Measurements from ENCODE around the gene MDN1. TPM values are rescaled to one million over a fixed set of nuclear protein-coding genes. Genes with fewer than 3 reads are reported as not detected.
"Not testable (repeated sequence)": the region's sequence is repeated elsewhere in the genome, so short reads cannot be mapped to it uniquely, and the experiment has no call there.

Gene MDN1
- total RNA-seq, 1 donor from 2014 or later = 51.2 TPM

DNA sequence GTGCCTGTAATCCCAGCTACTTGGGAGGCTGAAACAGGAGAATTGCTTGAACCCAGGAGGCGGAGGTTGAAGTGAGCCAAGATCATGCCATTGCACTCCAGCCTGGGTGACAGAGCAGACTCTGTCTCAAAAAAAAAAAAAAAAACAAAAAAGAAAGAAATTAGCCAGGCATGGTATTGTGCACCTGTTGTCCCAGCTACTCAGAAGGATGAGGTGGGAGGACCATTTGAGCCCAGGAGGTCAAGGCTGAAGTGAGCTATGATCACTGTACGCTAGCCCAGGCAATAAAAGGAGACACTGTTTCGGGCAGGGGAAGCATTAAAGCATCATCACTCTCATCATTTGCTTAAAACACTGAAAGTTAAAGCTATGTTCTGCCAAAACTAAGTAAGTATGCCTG is 6.2 kb downstream of the MDN1 start:
- DNase-seq (ENCODE audit: low spot score) = not testable (repeated sequence)

DNA sequence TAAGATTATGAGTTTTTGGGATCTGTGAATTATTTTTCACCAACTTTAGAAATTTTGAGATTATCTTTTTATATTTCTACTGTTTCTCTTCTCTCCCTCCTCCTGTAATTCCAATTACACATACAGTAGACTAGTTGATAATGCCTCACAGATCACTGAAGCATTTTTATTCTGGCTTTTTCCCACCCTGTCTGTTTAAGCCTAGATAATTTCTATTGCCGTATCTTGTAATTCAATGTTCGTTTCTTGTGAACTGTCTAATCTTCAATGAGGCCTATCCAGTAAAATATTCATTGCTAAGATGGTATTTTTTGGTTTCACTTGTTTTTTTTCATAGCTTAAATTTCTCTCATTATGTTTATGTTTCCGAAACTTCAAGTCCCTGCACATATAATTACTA is 12.0 kb downstream of the MDN1 start:
- no peak for DNase-seq (ENCODE audit: low spot score)

DNA sequence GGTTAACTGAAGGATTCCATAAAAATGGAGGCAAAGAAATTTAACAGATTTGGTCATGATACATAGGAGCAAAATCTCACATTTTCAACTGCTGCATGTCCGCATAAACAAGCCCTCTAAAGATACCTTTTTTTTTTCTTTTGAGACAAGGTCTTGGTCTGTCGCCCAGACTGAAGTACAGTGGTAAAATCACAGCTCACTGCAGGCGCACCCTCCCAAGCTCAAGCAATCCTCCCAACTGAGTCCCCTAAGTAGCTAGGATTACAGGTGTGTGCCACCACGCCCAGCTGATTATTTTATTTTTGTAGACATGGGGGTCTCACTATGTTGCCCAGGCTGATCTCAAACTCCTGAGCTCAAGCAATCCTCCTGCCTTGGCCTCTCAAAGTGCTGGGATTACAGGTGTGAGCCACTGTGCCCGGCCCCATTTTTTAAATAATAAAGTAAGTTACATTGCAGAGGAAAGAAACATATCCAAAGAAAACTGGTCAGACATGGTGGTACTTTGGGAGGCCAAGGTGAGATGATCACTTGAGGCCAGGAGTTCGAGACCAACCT is 13.7 kb downstream of the MDN1 start:
- DNase-seq (ENCODE audit: low spot score) = no peak

DNA sequence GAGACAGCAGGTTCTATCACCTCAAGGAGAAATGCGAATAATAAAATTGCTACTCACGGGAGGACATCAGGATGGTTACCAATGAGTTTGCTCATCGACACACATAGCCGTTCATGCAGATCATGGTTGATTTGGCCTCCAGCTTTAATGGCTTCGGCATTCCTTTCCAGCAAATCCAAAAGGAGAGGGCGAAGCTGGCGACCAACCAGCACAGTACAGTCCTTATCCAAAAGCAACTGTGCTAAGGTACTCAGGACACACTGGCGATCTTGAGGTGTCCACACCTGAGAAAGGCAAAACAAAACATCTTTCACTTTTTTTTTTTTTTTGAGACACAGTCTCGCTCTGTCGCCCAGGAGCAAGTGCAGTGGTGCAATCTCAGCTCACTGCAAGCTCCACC is 16.3 kb downstream of the MDN1 start:
- no peak for DNase-seq (ENCODE audit: low spot score)

DNA sequence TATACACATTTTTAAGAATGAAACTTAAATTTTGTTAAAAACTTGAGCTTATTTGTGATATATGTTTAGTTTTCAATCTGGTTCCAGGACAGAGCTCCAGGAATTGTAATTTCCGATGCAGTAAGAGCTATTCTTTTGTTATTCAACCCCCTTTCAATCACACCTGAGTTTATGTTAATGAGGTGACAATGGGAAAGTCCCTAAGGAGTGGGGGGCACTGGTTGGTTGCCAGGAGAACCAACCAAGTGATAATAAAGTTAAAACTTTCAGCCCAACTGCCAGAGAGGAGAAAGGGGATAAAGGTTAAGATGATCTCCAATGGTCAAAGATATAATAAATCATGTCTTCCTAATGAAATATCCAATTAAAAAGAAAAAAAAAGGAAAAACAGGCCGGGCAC is 19.8 kb downstream of the MDN1 start:
- no peak for DNase-seq (ENCODE audit: low spot score)

DNA sequence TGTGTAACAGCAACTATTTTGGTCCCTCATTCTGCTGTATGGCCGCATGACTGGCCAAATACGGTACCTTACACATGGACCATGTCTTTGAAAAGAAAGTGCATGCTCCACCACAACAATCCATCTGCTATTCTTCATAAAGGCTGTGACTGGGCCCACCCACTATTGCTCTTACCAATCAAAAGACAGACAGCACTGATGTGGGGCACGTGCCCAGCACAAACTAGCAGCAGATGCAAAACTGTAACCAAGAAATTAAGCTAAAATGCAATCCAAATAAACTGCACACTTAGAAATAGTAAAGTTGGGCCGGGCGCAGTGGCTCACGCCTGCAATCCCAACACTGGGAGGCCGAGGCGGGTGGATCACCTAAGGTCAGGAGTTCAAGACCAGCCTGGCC is 20.5 kb downstream of the MDN1 start:
- no peak for DNase-seq (ENCODE audit: low spot score)

DNA sequence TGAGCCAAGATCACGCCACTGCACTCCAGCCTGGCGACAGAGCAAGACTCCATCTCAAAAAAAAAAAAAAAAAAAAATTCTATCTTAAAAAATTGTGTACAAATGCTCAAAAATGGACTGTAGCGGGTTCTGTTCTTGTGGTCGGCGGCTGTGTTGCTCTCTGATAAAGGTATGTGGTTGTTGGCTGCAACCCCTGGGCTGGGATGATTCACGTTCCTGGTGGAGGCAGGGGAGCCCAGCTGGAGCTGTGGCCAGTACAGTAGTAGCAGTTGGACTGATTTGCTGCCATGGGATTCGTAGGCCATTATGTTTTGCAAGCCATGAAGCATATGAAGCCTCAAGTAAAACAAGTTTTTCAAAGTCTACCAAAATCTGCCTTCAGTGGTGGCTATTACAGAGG is 22.3 kb downstream of the MDN1 start:
- no peak for DNase-seq (ENCODE audit: low spot score)

DNA sequence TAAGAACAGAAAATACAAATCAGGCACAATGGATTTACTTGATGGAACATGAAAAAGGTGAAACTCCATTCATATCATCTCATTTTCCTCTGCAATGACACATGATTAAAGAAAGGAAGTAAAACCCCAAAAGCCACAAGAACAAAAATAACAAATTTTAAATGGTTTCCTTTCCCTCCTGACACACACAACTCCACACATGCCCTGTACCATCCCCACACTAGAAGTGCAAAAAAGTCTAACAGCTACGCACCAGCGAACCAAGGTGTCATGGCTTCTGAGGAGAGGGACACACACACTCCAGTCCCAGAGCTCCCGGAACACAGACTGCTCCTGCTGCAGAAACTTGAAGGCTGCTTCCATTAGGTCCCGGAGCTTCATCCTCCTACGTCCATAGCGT is 25.3 kb downstream of the MDN1 start:
- no peak for DNase-seq (ENCODE audit: low spot score)

DNA sequence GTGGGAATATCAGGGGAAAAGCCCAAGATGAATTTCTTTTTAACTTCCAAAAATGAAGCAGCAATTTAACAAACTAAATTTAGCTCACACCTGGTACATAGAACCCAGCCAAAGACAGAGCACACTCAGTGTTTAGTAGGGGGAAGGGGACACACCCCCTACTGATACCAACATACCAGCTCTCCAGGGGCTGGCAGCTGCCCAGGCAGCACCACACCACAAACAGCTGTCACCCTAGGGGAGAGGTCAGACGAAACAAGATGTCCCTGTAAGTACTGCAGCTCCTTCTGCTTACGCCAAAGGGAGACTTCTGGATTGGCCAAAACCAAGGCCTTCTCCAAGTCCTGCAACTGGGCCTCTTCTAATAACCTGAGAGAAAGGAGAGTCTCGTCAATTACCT is 26.0 kb downstream of the MDN1 start:
- no peak for DNase-seq (ENCODE audit: low spot score)

DNA sequence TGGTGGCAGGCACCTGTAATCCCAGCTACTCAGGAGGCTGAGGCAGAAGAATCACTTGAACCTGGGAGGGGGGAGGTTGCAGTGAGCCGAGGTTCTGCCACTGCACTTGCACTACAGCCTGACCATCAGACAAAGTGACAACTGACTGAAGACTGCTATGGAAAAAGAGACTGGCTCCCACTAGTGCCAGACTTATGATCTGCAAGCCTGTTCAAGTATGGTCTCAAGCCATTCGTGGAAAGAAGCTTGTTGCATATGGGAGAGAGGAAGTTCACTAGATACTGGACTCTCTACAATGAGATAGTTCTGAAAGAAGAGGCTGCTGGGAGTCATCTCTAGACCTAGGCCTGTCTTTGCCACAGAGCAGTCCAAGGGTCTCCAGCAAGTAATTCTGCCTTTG is 26.7 kb downstream of the MDN1 start:
- DNase-seq (ENCODE audit: low spot score) = no peak

DNA sequence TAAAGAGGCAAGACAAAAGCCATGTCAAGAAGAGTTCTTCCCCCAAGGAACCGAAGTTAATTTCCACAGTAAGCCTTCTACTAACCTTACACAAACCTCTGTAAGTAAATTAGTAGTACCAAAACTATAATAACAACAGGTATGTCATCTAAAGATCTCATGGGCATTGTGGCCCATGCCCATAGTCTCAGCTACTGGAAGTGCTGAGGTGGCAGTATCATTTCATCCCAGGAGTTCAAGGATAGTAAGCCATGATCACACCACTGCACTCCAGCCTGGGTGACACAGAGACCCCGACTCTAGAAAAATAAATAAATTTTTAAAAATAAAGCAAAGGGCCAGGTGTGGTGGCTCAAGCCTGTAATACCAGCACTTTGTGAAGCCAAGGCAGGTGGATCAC is 29.2 kb downstream of the MDN1 start:
- no peak for DNase-seq (ENCODE audit: low spot score)

DNA sequence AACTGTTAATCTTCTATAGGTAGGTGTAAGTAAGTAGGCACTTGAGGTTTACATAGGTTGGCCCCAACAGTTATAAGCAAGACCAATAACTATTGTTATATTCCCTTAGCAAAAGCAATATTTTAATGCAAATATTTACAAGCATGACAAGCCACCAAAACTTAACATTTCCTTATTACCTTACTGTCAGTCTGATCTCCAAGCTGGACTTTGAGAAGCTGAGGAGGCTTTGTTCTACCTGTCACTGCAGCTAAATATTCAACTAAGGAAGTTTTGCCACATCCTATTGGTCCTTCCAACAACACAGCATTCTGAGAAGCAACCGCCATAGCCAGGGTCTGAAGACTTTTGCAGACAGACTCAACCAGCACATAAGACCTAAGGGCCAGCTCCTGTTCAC is 29.6 kb downstream of the MDN1 start:
- no peak for DNase-seq (ENCODE audit: low spot score)

DNA sequence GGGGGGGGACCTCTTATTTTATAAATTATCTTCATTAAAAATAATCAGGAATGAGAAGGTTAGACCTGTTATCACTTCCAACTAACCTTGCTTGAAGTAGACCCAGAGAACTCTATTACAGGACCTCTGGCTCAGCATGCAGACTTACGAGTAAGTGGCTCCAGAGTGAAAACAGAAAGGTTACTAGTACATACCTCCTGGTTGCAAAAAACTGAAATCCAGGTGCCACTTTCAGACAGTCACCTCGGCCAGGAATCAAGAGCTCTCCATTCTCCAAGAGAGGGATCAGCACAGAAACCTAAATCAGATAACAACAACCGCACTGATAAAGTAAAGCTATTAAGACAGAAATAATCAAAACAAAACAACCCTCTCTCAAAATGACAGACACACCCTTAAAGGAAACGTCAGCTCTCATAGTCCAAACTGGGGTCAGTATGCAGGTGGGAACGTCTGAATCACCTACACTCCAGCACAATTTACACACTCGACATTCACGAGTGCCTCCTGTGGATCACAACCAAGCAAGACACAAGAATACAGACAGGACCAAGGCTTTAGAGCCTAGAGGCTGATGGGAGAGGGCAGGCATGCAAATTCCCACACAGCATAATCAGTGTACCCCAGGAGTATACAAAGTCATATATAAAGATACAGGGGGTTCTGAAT is 31.8 kb downstream of the MDN1 start:
- no peak for DNase-seq (ENCODE audit: low spot score)

DNA sequence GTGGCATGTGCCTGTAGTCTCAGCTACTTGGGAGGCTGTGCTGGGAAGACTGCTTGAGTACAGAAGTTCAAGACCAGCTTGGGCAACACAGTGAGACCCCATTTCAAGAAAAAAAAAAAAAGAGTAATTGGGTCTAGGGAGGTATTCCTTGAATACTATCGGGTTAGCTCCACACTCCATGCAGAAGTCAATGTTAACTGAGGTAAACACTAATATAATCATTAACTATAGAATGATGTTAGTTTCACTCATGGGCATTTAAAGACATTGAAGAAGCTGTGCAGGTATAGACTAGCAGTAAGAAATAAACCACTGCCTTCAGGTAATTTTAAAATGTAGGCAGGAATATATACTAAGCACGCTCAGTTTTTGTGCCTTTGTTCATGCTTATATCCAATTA is 32.6 kb downstream of the MDN1 start:
- no peak for DNase-seq (ENCODE audit: low spot score)

DNA sequence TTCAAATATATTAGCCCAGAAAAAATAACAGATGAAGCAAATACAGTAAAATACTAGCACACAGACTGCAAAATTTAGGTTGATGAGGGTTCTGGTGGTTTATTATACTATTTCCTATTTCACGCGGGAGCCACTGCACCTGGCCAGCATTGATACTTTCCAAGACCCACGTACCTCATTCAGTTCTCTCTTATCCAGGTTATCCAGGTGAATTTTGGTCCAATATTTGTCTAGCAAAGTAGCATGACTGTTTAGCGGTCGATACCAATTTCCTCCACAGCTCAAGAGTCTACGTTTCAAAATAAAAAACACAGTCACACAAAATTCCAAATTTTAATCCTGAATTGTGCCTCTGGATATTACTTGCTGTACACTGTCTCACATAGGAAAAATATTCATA is 34.8 kb downstream of the MDN1 start:
- DNase-seq (ENCODE audit: low spot score) = no peak

DNA sequence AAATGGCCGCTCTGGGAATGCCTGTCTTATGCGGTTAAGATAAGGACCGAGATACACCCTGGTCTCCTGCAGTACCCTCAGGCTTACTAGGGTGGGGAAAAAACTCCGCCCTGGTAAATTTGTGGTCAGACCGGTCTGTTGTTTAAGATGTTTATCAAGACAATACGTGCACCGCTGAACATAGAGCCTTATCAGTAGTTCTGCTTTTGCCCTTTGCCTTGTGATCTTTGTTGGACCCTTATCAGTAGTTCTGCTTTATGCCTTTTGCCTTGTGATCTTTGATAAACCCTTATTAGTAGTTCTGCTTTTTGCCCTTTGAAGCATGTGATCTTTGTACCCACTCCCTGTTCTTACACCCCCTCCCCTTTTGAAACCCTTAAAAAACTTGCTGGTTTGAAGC is 36.3 kb downstream of the MDN1 start:
- not testable (repeated sequence) for DNase-seq (ENCODE audit: low spot score)

DNA sequence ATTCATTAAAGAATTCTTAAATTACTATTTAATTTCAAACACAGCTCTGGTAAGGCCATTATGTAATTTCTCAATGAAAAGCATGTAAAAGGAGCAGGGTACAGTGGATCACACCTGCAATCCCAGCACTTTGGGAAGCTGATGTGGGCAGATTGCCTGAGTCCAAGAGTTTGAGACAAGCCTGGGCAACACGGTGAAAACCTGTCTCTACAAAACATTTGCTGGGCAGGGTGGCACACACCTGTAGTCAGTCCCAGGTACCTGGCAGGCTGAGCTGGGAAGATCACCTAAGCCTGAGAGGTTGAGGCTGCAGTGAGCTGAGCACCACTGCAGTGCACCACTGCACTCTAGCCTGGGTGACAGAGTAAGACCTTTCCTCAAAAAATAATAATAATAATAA is 37.4 kb downstream of the MDN1 start:
- no peak for DNase-seq (ENCODE audit: low spot score)

DNA sequence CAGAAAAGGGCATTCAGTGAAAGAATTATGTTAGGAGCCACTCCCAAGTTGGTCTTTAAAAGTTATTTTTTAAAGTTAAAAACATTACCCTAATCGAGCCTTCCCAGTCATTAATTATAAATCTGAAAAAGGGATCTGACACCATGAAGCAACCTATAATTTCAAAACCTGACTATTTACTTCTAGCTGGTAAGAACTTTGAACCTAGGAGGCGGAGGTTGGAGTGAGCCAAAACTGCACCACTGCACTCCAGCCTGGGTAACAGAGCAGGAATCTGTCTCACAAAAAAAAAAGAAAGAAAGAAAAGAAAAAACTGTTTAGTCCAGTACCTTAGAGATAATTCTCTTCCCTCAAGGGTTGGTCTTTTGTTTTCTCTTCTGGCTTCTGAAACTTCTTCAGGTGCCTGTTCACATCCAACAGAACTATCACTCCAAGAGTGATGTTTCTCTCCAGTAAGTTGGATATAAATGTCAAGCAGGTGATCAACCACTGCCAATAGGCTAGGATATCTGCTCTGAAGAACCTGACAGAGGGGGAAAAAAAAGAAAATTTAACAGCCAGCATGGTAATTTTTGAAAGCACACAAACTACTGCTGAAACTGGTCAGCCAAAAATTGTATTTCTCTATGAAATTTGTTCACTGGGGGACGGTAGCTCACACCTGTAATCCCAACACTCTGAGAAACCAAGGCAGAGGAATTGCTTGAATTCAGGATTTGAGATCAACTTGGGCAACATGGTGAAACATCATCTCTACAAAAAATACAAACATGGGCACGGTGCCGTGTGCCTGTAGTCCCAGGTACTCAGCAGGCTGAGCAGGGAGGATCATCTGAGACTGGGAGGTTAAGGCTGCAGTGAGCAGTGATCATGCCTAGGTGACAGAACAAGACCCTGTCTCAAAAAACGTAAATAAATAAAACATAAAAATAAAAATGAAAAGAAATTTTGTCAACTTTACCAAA is 38.2 kb downstream of the MDN1 start:
- no peak for DNase-seq (ENCODE audit: low spot score)

DNA sequence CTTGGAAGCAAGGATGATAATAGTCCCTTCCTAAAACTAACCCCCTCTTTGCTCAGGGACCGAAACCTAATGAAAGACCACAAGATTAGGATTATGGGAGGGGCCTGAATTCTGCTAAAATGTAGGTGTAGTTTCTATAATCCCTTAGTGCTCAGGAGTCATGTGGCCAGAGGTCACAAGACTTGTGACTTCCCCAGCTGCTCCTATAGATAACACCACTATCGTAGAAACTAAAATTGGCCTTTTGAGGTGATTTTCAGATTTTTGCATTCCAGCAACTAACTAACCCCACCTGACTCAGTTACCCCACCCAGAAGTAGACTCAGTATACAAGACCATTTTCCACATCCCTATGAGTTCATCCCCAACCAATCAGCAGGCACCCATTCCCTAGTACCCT is 42.1 kb downstream of the MDN1 start:
- DNase-seq (ENCODE audit: low spot score) = no peak

DNA sequence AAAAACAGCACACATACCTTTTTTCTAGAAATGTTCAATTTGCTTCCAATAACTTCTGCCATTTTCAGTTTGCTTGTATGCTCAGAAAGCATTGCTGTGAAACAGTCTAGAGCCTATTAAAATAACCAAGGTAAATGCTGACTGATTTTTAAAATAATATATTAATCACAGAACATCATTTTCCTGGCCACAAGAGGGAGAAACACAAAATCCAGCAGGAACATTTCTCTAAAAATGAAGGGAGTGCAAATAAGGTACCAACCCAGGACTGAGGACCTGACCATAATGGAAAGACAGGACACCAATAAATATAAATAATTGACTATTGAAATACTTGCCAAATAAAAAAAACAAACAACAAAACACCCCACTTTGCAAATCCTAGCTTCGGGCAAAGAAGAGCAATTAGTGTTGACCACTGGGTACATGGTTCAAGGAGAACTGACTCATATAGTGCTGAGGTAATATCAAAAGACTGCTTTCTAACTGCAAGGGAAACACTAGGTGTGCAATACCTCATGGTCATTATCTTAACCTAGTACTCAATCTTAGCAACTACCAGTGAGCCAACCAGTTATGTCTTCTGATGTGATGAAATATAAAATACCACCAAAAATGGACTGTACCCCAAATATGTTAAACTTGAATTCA is 42.9 kb downstream of the MDN1 start:
- DNase-seq (ENCODE audit: low spot score) = no peak

DNA sequence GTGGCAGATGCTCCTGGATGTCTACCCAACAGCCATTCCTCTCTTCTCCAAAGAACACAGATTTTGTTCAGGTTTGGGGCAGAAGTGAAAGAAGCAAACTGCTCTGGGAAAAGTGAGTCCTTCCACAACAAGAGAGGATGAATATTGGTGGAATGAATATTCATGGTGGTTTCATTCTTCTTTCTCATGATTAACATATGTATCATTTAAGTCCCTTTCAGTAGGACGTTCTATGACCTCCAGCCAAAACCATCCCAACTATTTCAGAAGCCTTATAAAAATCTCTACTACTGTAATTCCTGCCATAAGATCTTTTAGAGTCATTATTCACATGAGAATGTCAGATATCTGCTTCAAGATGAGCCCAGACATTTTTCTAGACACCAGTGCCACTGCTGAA is 44.4 kb downstream of the MDN1 start:
- DNase-seq (ENCODE audit: low spot score) = no peak

DNA sequence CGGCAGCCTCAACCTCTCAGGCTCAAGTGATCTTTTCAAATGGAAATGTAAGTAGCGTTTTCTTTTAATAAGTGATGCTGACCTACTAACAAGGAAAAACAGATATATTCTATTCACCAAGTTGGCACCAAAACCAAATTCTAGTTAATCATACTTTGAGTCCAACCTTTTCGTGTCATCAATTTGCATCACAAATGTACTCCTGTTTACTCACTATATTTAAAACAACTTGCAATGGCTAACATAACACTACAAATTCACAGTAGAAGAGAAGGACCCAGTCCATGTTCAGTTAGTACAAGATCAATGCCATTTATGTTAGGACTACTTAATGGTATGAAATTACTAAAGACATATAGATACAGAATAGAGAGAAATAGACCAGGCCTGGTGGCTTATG is 50.0 kb downstream of the MDN1 start:
- DNase-seq (ENCODE audit: low spot score) = no peak

DNA sequence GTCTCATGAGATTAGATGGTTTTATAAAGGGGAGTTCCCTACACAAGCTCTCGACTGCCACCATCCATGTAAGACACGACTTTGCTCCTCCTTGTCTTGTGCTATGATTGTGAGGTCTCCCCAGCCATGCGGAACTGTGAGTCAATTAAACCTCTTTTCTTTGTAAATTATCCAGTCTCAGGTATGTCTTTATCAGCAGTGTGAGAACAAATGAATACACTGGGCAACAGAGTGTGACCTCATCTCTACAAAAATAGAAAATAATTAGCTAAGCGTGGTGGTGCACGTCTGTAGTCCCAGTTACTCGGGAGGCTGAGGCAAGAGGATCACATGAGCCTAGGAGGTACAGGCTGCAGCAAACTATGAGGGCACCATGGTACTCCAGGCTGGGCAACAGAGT is 51.3 kb downstream of the MDN1 start:
- DNase-seq (ENCODE audit: low spot score) = no peak

Data from ureter (tissue), 1 donor.